Testis (tissue), 2 donors: ENCODE measurements around the gene ARFGAP3.

Experiments
- CTCF ChIP-seq, 3 experiments: fragments of 450-650 bp in 2 of 3; fragments of 200-600 bp in 1 of 3; sonication (generic) in 1 of 3; IDR thresholded peaks; one replicate each; pipeline ENCODE4 v1.5.1; 2016 to 2019; ENCODE audit warnings: antibody characterized with exemption in 3 of 3, mild to moderate bottlenecking in 2 of 3, moderate library complexity in 1 of 3
- POLR2A ChIP-seq: fragments of 450-650 bp; IDR thresholded peaks from one replicate; pipeline ENCODE4 v1.6.1; 2017; ENCODE audit warnings: antibody characterized with exemption, mild to moderate bottlenecking, moderate library complexity

- TF ChIP-seq CTCF (IDR thresholded peaks at IDR 0.05): no peak
- TF ChIP-seq POLR2A: no peak
These were observed 16.9 kb upstream of the ARFGAP3 start for GRCh38 chr22:42874010-42874409.
